GM19035 (cell line): ENCODE measurements around the gene CFAP46.
"Not testable (repeated sequence)": the region's sequence is repeated elsewhere in the genome, so short reads cannot be mapped to it uniquely, and the experiment has no call there.

Experiments used
- ATAC-seq: cut with Tn5 transposase; IDR thresholded peaks from one replicate; pipeline ENCODE4 v1.9.1; 2021; ENCODE audit not compliant: unreplicated experiment

The CFAP46 gene

GRCh38 chr10:132901351-132901750 is 41.0 kb downstream of the CFAP46 start:
- no peak for ATAC-seq

- ATAC-seq = no peak
Observed at GRCh38 chr10:132900211-132900756, 42.1 kb downstream of the CFAP46 start.

GRCh38 chr10:132899751-132900065 is 42.7 kb downstream of the CFAP46 start:
- ATAC-seq = no peak

GRCh38 chr10:132899054-132899750 is 43.2 kb downstream of the CFAP46 start:
- no peak for ATAC-seq

- ATAC-seq = no peak
Observed at GRCh38 chr10:132898391-132899053, 43.8 kb downstream of the CFAP46 start.

DNA sequence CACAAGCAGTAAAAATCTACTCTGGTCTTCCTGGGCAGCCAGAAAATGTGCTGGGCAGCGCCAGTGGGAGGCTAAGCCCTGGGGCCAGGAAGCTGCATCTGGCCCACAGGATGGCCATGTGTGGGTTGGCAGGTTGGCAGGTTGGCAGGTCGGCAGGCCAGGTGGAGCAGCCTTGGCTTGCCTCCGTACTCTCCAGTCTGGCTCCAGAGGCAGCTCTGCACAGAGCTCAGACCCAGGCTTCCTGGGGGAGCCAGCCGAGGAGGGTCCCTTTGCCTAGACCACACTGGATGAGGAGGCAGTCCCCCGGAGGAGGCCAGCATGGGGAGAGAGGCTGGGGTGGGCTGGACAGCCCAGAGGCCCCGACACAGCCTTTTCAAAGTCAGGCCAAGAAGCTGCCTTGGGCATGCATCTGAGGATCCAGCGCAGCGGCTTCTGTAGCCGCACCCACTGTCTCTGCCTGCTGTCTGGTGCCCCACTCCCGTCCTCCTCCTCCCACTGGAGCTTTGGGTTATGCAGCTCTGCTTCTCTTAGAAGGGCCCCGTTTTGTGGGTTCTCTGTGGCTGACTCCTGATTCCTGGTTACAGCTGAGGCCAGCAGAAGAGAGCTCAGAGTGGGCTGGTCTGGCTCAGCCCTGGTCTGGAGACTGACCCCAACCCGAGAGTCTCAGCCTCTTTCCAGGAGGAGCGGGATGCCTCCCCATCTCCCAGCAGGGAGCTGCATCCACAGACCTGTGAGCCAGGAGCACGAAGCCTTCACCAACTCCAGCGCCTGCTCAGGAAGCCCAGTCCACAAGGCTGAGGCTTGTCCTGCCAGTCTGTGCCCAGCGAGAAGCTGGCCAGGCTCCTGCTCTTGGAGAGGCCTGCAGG is 44.6 kb downstream of the CFAP46 start:
- no peak for ATAC-seq

DNA sequence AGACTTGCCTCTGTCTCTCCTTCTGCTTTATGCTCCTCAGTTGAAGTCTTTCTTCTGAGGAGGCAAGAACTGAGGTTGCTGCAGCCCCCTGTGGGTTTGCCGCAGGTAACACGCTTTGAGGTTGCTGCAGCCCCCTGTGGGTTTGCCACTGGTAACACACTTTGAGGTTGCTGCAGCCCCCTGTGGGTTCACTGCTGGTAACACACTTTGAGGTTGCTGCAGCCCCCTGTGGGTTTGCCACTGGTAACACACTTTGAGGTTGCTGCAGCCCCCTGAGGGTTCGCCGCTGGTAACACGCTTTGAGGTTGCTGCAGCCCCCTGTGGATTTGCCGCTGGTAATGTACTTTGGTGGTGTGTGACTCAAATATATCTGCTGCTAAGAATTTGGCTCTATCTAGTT is 48.6 kb downstream of the CFAP46 start:
- not testable (repeated sequence) for ATAC-seq

GRCh38 chr10:132893090-132893489 is 49.3 kb downstream of the CFAP46 start:
- ATAC-seq = no peak

GRCh38 chr10:132892004-132892403 is 50.4 kb downstream of the CFAP46 start:
- no peak for ATAC-seq

GRCh38 chr10:132891368-132891767 is 51.0 kb downstream of the CFAP46 start:
- ATAC-seq = no peak

GRCh38 chr10:132890301-132890700 is 52.1 kb downstream of the CFAP46 start:
- no peak for ATAC-seq

- no peak for ATAC-seq
Observed at GRCh38 chr10:132889556-132889955, 52.8 kb downstream of the CFAP46 start.

GRCh38 chr10:132888898-132889490 is 53.4 kb downstream of the CFAP46 start:
- no peak for ATAC-seq

DNA sequence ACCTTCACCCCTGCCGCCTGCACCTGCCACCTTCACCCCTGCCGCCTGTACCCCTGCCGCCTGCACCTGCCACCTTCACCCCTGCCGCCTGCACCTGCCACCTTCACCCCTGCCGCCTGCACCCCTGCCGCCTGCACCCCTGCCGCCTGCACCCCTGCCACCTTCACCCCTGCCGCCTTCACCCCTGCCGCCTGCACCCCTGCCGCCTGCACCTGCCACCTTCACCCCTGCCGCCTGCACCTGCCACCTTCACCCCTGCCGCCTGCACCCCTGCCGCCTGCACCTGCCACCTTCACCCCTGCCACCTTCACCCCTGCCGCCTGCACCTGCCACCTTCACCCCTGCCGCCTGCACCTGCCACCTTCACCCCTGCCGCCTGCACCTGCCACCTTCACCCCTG is 53.9 kb downstream of the CFAP46 start:
- not testable (repeated sequence) for ATAC-seq

GRCh38 chr10:132886211-132887099 is 55.9 kb downstream of the CFAP46 start:
- no peak for ATAC-seq

DNA sequence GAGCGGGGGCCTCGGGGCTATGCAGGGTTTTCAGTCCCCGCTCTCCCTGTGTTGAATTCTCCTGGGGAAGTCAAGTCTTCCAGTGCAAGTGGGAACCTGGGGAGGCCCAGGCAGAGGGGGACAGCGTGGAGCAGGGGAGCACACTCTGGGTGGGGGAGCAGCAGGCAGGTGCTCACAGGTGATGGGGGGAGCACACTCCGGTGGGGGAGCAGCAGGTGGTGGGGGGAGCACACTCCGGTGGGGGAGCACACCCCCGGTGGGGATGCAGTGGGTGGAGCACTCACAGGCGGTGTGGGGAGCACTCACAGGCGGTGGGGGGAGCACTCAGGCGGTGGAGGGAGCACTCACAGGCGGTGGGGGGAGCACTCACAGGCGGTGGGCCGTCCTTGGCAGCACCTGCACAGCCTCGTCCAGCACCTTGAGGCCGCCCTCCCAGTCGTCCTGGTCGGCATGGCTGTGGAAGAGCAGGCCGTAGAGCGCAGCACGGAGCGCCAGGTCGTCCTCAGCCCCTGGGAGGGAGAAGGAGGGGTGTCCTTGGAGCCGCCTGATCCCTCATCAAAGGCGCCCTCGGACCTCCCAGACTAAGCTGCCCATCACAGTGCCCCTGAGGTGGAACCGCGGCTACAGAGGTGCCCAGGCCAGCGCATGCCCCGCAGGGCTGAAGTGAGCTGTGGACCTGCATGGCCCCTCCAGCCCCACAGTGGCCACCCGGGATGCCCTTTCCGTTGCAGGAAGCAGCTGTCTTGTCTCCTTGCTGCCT is 56.7 kb downstream of the CFAP46 start:
- no peak for ATAC-seq

DNA sequence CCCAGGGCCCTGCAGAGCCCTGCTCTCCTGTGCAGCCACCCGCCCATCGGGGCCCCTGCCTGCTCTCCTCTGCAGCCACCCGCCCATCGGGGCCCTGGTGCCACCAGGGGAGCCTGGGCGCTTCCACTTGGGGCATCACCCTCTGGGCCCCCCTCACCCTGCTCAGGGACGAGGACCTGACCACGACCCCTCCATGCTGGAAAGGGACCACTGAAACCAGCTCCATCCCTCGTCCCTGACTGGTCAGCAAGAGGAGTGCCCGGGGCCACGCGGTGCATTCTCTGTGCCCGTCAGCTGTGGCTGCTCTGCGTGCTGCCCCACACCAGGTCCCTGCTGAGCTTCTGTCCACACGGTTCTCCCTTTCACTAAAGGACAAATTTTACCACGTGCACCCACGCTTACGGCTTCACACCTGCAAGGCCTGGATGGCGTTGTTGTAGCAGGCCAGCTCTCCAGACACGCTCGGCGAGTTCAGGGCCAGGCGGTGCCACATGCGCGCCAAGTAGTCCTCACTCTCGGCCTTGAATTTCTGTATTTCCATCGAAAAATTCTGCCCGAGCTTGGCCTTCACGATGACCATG is 57.6 kb downstream of the CFAP46 start:
- no peak for ATAC-seq

GRCh38 chr10:132884041-132884440 is 58.3 kb downstream of the CFAP46 start:
- no peak for ATAC-seq

DNA sequence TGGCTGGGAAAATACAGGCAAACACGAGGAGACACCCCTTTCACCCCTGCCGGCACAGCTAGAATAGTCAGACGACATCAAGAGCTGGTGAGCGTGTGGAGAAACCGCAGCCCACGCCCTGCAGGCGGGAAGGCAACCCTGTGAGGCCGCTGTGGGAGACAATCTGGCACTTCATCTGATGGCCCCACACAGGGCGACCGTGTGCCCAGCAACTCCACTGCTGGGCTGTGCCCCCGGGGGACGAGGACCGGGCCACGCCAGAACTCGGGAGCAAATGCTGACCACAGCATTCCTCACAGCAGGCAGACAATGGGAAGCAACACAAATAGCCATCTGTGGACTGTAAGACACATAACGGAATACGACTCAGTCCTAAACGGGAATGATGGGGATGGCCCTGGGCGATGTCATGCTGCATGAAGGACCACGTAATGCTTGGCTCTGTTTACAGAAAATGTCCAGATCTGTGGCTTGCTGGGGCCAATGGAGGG is 58.9 kb downstream of the CFAP46 start:
- no peak for ATAC-seq
